ENCODE data around the gene TNXB.
A peak's percentile ranks its signal among the peaks of the same experiment; 100 is the strongest.

TNXB gene, protein sequence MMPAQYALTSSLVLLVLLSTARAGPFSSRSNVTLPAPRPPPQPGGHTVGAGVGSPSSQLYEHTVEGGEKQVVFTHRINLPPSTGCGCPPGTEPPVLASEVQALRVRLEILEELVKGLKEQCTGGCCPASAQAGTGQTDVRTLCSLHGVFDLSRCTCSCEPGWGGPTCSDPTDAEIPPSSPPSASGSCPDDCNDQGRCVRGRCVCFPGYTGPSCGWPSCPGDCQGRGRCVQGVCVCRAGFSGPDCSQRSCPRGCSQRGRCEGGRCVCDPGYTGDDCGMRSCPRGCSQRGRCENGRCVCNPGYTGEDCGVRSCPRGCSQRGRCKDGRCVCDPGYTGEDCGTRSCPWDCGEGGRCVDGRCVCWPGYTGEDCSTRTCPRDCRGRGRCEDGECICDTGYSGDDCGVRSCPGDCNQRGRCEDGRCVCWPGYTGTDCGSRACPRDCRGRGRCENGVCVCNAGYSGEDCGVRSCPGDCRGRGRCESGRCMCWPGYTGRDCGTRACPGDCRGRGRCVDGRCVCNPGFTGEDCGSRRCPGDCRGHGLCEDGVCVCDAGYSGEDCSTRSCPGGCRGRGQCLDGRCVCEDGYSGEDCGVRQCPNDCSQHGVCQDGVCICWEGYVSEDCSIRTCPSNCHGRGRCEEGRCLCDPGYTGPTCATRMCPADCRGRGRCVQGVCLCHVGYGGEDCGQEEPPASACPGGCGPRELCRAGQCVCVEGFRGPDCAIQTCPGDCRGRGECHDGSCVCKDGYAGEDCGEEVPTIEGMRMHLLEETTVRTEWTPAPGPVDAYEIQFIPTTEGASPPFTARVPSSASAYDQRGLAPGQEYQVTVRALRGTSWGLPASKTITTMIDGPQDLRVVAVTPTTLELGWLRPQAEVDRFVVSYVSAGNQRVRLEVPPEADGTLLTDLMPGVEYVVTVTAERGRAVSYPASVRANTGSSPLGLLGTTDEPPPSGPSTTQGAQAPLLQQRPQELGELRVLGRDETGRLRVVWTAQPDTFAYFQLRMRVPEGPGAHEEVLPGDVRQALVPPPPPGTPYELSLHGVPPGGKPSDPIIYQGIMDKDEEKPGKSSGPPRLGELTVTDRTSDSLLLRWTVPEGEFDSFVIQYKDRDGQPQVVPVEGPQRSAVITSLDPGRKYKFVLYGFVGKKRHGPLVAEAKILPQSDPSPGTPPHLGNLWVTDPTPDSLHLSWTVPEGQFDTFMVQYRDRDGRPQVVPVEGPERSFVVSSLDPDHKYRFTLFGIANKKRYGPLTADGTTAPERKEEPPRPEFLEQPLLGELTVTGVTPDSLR (N-terminal part only)

GRCh38 chr6:32109114-32109764 is at the start of gene TNXB:
TNXB (minus strand) TSS chr6:32109338; CDS start chr6:32098198, 11,140 bp downstream.
- DNase-seq (ENCODE audit: low read depth in 2 of 2) = no peak

GRCh38 chr6:32158052-32158451 is 48.9 kb upstream of the TNXB start:
- no peak for DNase-seq (ENCODE audit: low read depth in 2 of 2)

GRCh38 chr6:32156891-32157290 is 47.8 kb upstream of the TNXB start:
- no peak for DNase-seq (ENCODE audit: low read depth in 2 of 2)

DNA sequence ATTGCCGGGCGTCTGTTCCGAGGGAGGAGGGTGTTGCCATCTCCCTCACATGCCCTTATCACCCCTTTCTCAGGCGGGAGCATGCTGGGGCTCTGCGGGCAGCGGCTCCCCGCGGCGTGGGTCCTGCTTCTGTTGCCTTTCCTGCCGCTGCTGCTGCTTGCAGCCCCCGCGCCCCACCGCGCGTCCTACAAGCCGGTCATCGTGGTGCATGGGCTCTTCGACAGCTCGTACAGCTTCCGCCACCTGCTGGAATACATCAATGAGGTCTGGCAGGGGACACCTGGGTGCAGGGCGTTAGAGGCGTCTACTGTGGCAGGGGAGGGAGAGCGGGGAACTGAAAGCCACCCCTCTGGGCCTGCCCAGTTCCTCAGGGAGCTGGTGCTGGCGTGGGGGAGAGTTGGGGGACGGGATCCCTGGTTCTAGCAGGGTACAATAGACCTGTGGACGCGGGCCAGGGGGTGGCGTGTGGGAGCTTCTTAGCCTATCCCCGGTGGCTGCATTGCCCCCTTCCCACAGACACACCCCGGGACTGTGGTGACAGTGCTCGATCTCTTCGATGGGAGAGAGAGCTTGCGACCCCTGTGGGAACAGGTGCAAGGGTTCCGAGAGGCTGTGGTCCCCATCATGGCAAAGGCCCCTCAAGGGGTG is 45.5 kb upstream of the TNXB start:
- peak; percentile 26 to 38 for DNase-seq (ENCODE audit: low read depth in 2 of 2)

GRCh38 chr6:32153564-32154513 is 44.7 kb upstream of the TNXB start, which contains the start of gene PPT2:
PPT2 (plus strand) TSS chr6:32154141; CDS start chr6:32154595, 454 bp downstream.
- peak; percentile 48 to 60 for DNase-seq (ENCODE audit: low read depth in 2 of 2)

DNA sequence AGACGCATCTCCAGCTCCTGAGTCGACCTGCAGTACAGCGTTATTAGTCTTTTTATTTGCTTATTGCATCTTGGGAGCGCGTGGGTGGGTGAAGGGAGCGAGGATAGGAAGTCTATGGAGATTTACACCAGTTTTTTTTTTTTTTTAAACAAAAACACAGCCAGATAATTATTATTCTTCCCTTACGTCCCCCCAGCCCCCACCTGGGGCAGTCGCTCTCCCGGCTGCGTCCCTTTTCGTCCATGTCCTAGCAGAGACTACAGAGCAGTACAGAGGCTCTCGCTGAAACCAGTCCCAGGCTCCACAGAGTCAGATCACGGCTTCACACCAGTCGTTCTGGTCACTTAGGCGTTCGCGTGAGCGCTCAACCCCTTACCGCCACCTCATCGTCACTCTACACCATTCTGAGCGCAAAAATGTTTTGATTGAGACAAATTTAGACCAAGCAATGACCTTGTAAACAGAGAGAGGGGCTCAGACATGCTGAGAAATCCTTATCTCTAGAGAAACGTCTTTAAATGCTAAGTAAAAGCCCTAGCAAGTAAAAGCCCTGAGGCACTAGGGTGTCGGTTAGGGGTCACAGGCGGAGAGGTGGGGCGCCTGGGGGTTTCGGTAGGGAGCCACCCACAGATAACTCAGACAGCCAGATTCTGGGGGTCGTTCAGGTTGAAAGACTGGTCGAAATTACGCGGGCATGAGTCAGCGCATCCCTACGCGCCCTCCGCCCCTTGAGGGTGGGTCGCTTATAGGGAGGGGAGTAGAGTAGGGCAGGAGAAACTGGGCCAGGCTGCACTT is 43.8 kb upstream of the TNXB start:
- no peak for DNase-seq (ENCODE audit: low read depth in 2 of 2)

DNA sequence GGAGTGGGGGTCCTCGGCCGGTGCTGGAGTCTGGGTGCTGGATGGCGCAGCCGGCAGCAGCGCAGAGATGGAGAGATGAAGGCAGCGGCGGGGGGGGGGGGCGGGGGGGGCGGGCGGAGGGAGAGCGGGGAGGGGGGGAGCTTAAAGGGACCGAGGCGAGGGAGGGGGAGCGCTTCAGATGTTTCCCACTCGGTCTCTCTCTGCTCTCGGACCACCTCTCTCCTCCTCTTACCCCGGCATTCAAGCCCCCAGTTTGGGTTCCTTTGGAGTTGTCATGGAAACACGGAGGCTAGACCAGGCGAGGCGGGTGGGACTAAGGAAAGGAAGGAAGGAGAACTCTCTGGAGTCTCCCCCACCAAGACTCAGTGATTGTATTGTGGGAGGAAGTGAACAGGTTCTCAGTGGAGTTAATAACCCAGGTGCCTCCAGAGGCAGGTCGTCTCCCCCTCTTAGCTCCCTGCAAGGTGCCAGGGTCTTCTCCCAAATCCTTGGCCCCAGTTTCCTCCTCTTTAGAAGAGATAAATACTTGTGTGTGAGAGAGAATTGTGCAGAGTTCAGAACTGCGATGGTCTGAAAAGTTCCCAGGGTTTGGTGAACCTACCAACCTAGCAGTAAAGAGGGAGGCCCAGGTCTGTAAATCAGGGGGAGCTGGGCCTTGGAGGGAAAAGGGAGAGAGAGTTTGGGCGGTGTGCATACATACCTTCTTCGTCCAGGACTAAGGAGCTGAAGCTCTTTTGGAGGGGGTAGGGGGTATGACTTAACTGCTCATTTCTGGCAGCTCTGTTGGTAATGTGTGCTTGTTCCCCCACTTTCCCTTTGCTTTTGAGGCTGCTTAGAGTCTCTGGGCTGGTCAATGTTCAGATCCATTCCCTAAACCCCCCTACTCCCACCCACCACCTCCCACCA is 43.0 kb upstream of the TNXB start, which contains the start of gene PRRT1:
TSS of gene PRRT1 (minus strand) at position 77 of the 906 bp plus-strand sequence. CDS start 112 bp downstream, outside the sequence.
- no peak for DNase-seq (ENCODE audit: low read depth in 2 of 2)

DNA sequence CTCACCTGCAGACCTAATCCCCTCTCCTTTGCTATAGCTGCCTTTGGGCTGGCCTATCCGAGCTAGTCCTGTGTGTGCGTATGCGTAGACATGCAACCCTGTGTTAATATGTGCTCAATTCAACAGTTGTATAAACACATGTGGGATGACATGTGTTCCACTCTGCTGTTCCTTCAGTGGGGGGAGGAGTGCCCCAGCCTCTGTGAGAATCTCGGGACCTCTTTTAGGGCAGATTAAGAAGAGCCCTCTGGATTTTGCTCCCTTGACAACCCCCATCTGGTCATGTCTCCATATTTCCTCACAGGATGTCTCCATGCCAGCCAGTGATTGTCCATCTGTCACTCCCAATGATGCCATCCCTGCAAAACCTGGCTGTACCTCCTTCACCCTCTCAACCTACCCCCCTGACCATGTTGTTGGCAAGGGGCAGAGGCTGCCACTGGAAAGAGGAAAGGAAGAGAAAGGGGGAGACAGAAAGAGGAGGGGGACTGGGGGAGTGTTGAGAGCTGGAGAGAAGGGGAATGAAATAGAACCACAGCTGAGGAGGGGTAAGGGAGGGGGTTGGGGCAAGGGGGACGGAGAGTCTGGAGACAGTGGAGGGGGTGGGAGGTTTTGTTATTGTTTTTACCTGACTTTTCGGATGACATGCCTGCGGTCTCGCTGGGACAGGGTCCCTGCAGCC is 42.2 kb upstream of the TNXB start:
- DNase-seq (ENCODE audit: low read depth in 2 of 2) = no peak

- no peak for DNase-seq (ENCODE audit: low read depth in 2 of 2)
These were observed 41.1 kb upstream of the TNXB start for GRCh38 chr6:32149932-32150870.

- no peak for DNase-seq (ENCODE audit: low read depth in 2 of 2)
These were observed 40.1 kb upstream of the TNXB start for GRCh38 chr6:32149092-32149755.

- peak; percentile 39 to 40 for DNase-seq (ENCODE audit: low read depth in 2 of 2)
These were observed 39.4 kb upstream of the TNXB start for GRCh38 chr6:32148289-32149091.

DNA sequence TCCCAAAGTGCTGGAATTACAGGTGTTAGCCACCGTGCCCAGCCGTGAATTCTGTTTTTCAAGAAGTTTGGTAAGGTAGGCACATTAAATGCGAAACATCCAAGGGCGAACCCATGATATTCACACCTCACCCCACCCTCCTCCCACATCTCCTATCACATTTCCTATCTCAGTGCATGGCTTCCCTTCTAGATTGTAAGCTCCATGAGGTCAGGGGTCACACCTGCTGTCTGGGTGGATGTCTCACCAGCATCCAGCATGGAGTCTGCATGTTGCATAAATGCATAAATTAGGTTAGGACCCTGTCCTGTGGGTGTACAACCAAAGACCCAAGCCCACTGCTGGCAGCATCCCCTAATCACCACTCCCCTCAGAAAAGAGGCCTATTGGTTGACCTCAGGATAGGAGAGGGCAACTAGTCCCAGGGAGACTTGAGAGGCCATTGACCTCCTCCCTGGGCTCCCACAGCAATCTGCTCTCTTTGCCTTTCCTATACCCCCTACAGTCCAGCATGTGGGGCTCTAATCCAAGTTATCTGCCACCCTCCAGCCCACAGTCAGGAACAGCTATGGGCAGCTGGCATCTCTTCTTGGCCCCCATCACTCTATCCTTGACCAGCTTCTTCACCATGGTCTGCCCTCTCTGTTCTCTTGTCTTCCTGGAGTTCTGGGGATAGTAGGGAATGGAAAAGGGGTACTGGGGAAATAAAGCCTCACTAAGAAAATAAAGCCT is 38.4 kb upstream of the TNXB start:
- no peak for DNase-seq (ENCODE audit: low read depth in 2 of 2)

DNA sequence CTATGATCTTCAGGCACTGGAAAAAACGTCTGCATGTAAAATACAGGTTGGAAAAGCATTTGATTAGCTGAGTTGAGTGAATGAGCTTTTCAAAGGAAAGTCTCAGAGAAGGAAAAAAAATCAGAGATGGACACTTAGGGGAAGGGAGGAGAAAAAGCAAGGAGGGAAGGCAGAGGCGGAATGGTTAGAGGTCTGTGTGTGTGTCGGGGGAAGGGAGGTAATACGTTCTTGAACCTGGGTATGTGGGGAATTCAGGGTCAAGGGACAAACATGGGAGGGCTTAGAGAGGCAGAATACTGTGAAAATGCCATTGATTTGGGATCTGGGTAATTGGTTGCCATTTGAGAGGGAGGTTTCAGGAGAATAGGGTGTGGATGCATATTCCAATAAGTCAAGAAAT is 37.5 kb upstream of the TNXB start:
- DNase-seq (ENCODE audit: low read depth in 2 of 2) = no peak

- no peak for DNase-seq (ENCODE audit: low read depth in 2 of 2)
These were observed 37.1 kb upstream of the TNXB start for GRCh38 chr6:32146287-32146686.

All from stimulated activated CD8-positive, alpha-beta memory T cell treated with anti-CD3 and anti-CD28 coated beads, Interleukin-15, amount 100 ng/mL, for 4 hours (primary cell).